ENCODE results near the gene BTBD9.

BTBD9 gene

GRCh38 chr6:38480036-38480435 is 159.7 kb downstream of the BTBD9 start:
- no peak overlapping the region for H3K4me3 ChIP-seq (ENCODE audit: low read depth in 1 of 5, low read length in 5 of 5)
- no peaks in the 10 kb centered on the region for H3K36me3 ChIP-seq (ENCODE audit: control insufficient read depth in 5 of 5, insufficient read depth in 5 of 5, low read length in 5 of 5)
- H3K9ac ChIP-seq (ENCODE audit: low read length in 5 of 5) = no peak overlapping the region
- H3K4me1 ChIP-seq (ENCODE audit: control insufficient read depth in 5 of 5, insufficient read depth in 5 of 5, low read length in 5 of 5) = peaks cover 0 to 7% (median 0%) of the 10 kb centered on the region in 5 donors
- no peak overlapping the region for H3K27ac ChIP-seq (ENCODE audit: low read depth, low read length)
- H3K9me3 ChIP-seq (ENCODE audit: control insufficient read depth in 5 of 5, low read length in 5 of 5) = no peaks in the 10 kb centered on the region
- no peaks in the 10 kb centered on the region for H3K27me3 ChIP-seq (ENCODE audit: control insufficient read depth in 5 of 5, insufficient read depth in 4 of 5, low read length in 5 of 5)

GRCh38 chr6:38479331-38479730 is 160.4 kb downstream of the BTBD9 start:
- Histone ChIP-seq H3K9me3 (ENCODE audit: control insufficient read depth in 5 of 5, low read length in 5 of 5) (no peaks in the 10 kb centered on the region), H3K4me3 (ENCODE audit: low read depth in 1 of 5, low read length in 5 of 5) (no peak overlapping the region), H3K27ac (ENCODE audit: low read depth, low read length) (no peak overlapping the region), H3K27me3 (ENCODE audit: control insufficient read depth in 5 of 5, insufficient read depth in 4 of 5, low read length in 5 of 5) (no peaks in the 10 kb centered on the region), H3K36me3 (ENCODE audit: control insufficient read depth in 5 of 5, insufficient read depth in 5 of 5, low read length in 5 of 5) (no peaks in the 10 kb centered on the region), H3K4me1 (ENCODE audit: control insufficient read depth in 5 of 5, insufficient read depth in 5 of 5, low read length in 5 of 5) (peaks cover 0 to 7% (median 0%) of the 10 kb centered on the region in 5 donors), H3K9ac (ENCODE audit: low read length in 5 of 5) (no peak overlapping the region)

GRCh38 chr6:38477680-38478260 is 162.0 kb downstream of the BTBD9 start:
- H3K9ac ChIP-seq (ENCODE audit: low read length in 5 of 5) = no peak overlapping the region
- no peak overlapping the region for H3K4me3 ChIP-seq (ENCODE audit: low read depth in 1 of 5, low read length in 5 of 5)
- H3K9me3 ChIP-seq (ENCODE audit: control insufficient read depth in 5 of 5, low read length in 5 of 5) = no peaks in the 10 kb centered on the region
- no peak overlapping the region for H3K27ac ChIP-seq (ENCODE audit: low read depth, low read length)
- H3K27me3 ChIP-seq (ENCODE audit: control insufficient read depth in 5 of 5, insufficient read depth in 4 of 5, low read length in 5 of 5) = no peaks in the 10 kb centered on the region
- peaks cover 0 to 7% (median 0%) of the 10 kb centered on the region in 5 donors for H3K4me1 ChIP-seq (ENCODE audit: control insufficient read depth in 5 of 5, insufficient read depth in 5 of 5, low read length in 5 of 5)
- H3K36me3 ChIP-seq (ENCODE audit: control insufficient read depth in 5 of 5, insufficient read depth in 5 of 5, low read length in 5 of 5) = no peaks in the 10 kb centered on the region

GRCh38 chr6:38476888-38477287 is 162.8 kb downstream of the BTBD9 start:
- Histone ChIP-seq H3K9me3 (ENCODE audit: control insufficient read depth in 5 of 5, low read length in 5 of 5) (no peaks in the 10 kb centered on the region), H3K9ac (ENCODE audit: low read length in 5 of 5) (no peak overlapping the region), H3K27ac (ENCODE audit: low read depth, low read length) (no peak overlapping the region), H3K36me3 (ENCODE audit: control insufficient read depth in 5 of 5, insufficient read depth in 5 of 5, low read length in 5 of 5) (no peaks in the 10 kb centered on the region), H3K27me3 (ENCODE audit: control insufficient read depth in 5 of 5, insufficient read depth in 4 of 5, low read length in 5 of 5) (no peaks in the 10 kb centered on the region), H3K4me3 (ENCODE audit: low read depth in 1 of 5, low read length in 5 of 5) (no peak overlapping the region), H3K4me1 (ENCODE audit: control insufficient read depth in 5 of 5, insufficient read depth in 5 of 5, low read length in 5 of 5) (peaks cover 0 to 4% (median 0%) of the 10 kb centered on the region in 5 donors)

GRCh38 chr6:38476141-38476540 is 163.6 kb downstream of the BTBD9 start:
- no peaks in the 10 kb centered on the region for H3K27me3 ChIP-seq (ENCODE audit: control insufficient read depth in 5 of 5, insufficient read depth in 4 of 5, low read length in 5 of 5)
- no peak overlapping the region for H3K27ac ChIP-seq (ENCODE audit: low read depth, low read length)
- no peaks in the 10 kb centered on the region for H3K36me3 ChIP-seq (ENCODE audit: control insufficient read depth in 5 of 5, insufficient read depth in 5 of 5, low read length in 5 of 5)
- H3K9me3 ChIP-seq (ENCODE audit: control insufficient read depth in 5 of 5, low read length in 5 of 5) = no peaks in the 10 kb centered on the region
- H3K4me1 ChIP-seq (ENCODE audit: control insufficient read depth in 5 of 5, insufficient read depth in 5 of 5, low read length in 5 of 5) = peaks cover 0 to 4% (median 0%) of the 10 kb centered on the region in 5 donors
- H3K4me3 ChIP-seq (ENCODE audit: low read depth in 1 of 5, low read length in 5 of 5) = no peak overlapping the region
- H3K9ac ChIP-seq (ENCODE audit: low read length in 5 of 5) = no peak overlapping the region

GRCh38 chr6:38470548-38470947 is 169.2 kb downstream of the BTBD9 start:
- Histone ChIP-seq H3K4me1 (ENCODE audit: control insufficient read depth in 5 of 5, insufficient read depth in 5 of 5, low read length in 5 of 5) (peaks cover 0 to 3% (median 0%) of the 10 kb centered on the region in 5 donors), H3K4me3 (ENCODE audit: low read depth in 1 of 5, low read length in 5 of 5) (no peak overlapping the region), H3K27ac (ENCODE audit: low read depth, low read length) (no peak overlapping the region), H3K36me3 (ENCODE audit: control insufficient read depth in 5 of 5, insufficient read depth in 5 of 5, low read length in 5 of 5) (no peaks in the 10 kb centered on the region), H3K27me3 (ENCODE audit: control insufficient read depth in 5 of 5, insufficient read depth in 4 of 5, low read length in 5 of 5) (no peaks in the 10 kb centered on the region), H3K9ac (ENCODE audit: low read length in 5 of 5) (no peak overlapping the region), H3K9me3 (ENCODE audit: control insufficient read depth in 5 of 5, low read length in 5 of 5) (no peaks in the 10 kb centered on the region)

GRCh38 chr6:38467566-38467965 is 172.2 kb downstream of the BTBD9 start:
- H3K36me3 ChIP-seq (ENCODE audit: control insufficient read depth in 5 of 5, insufficient read depth in 5 of 5, low read length in 5 of 5) = no peaks in the 10 kb centered on the region
- no peak overlapping the region for H3K4me3 ChIP-seq (ENCODE audit: low read depth in 1 of 5, low read length in 5 of 5)
- H3K9ac ChIP-seq (ENCODE audit: low read length in 5 of 5) = no peak overlapping the region
- H3K27ac ChIP-seq (ENCODE audit: low read depth, low read length) = no peak overlapping the region
- H3K9me3 ChIP-seq (ENCODE audit: control insufficient read depth in 5 of 5, low read length in 5 of 5) = no peaks in the 10 kb centered on the region
- peaks cover 0 to 3% (median 0%) of the 10 kb centered on the region in 5 donors for H3K4me1 ChIP-seq (ENCODE audit: control insufficient read depth in 5 of 5, insufficient read depth in 5 of 5, low read length in 5 of 5)
- no peaks in the 10 kb centered on the region for H3K27me3 ChIP-seq (ENCODE audit: control insufficient read depth in 5 of 5, insufficient read depth in 4 of 5, low read length in 5 of 5)

- H3K36me3 ChIP-seq (ENCODE audit: control insufficient read depth in 5 of 5, insufficient read depth in 5 of 5, low read length in 5 of 5) = no peaks in the 10 kb centered on the region
- H3K9ac ChIP-seq (ENCODE audit: low read length in 5 of 5) = no peak overlapping the region
- no peaks in the 10 kb centered on the region for H3K27me3 ChIP-seq (ENCODE audit: control insufficient read depth in 5 of 5, insufficient read depth in 4 of 5, low read length in 5 of 5)
- no peaks in the 10 kb centered on the region for H3K4me1 ChIP-seq (ENCODE audit: control insufficient read depth in 5 of 5, insufficient read depth in 5 of 5, low read length in 5 of 5)
- H3K4me3 ChIP-seq (ENCODE audit: low read depth in 1 of 5, low read length in 5 of 5) = no peak overlapping the region
- H3K27ac ChIP-seq (ENCODE audit: low read depth, low read length) = no peak overlapping the region
- no peaks in the 10 kb centered on the region for H3K9me3 ChIP-seq (ENCODE audit: control insufficient read depth in 5 of 5, low read length in 5 of 5)
Measured at GRCh38 chr6:38460186-38460585, 179.5 kb downstream of the BTBD9 start.

GRCh38 chr6:38459291-38459690 is 180.4 kb downstream of the BTBD9 start:
- H3K4me3 ChIP-seq (ENCODE audit: low read depth in 1 of 5, low read length in 5 of 5) = no peak overlapping the region
- no peaks in the 10 kb centered on the region for H3K36me3 ChIP-seq (ENCODE audit: control insufficient read depth in 5 of 5, insufficient read depth in 5 of 5, low read length in 5 of 5)
- no peaks in the 10 kb centered on the region for H3K27me3 ChIP-seq (ENCODE audit: control insufficient read depth in 5 of 5, insufficient read depth in 4 of 5, low read length in 5 of 5)
- H3K9ac ChIP-seq (ENCODE audit: low read length in 5 of 5) = no peak overlapping the region
- H3K27ac ChIP-seq (ENCODE audit: low read depth, low read length) = no peak overlapping the region
- H3K4me1 ChIP-seq (ENCODE audit: control insufficient read depth in 5 of 5, insufficient read depth in 5 of 5, low read length in 5 of 5) = no peaks in the 10 kb centered on the region
- H3K9me3 ChIP-seq (ENCODE audit: control insufficient read depth in 5 of 5, low read length in 5 of 5) = no peaks in the 10 kb centered on the region

GRCh38 chr6:38453861-38454260 is 185.9 kb downstream of the BTBD9 start:
- H3K27ac ChIP-seq (ENCODE audit: low read depth, low read length) = no peak overlapping the region
- no peak overlapping the region for H3K9ac ChIP-seq (ENCODE audit: low read length in 5 of 5)
- H3K4me1 ChIP-seq (ENCODE audit: control insufficient read depth in 5 of 5, insufficient read depth in 5 of 5, low read length in 5 of 5) = no peaks in the 10 kb centered on the region
- no peaks in the 10 kb centered on the region for H3K36me3 ChIP-seq (ENCODE audit: control insufficient read depth in 5 of 5, insufficient read depth in 5 of 5, low read length in 5 of 5)
- H3K27me3 ChIP-seq (ENCODE audit: control insufficient read depth in 5 of 5, insufficient read depth in 4 of 5, low read length in 5 of 5) = no peaks in the 10 kb centered on the region
- H3K9me3 ChIP-seq (ENCODE audit: control insufficient read depth in 5 of 5, low read length in 5 of 5) = no peaks in the 10 kb centered on the region
- H3K4me3 ChIP-seq (ENCODE audit: low read depth in 1 of 5, low read length in 5 of 5) = no peak overlapping the region
